Tracheal epithelial cell (primary cell): ENCODE results near the gene STYX. TPM values are rescaled to one million over a fixed set of nuclear protein-coding genes. Genes with fewer than 3 reads are reported as not detected.

Experiments
- total RNA-seq: library from RNA; depleted of rRNA; stranded (reverse); fragments of >200 nt; gene quantifications from 2 replicates; pipeline ENCODE4 v1.2.1, GENCODE V29; 2014

The STYX gene, protein sequence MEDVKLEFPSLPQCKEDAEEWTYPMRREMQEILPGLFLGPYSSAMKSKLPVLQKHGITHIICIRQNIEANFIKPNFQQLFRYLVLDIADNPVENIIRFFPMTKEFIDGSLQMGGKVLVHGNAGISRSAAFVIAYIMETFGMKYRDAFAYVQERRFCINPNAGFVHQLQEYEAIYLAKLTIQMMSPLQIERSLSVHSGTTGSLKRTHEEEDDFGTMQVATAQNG
- total RNA-seq = 14.9 and 15.1 TPM in 2 replicates

DNA sequence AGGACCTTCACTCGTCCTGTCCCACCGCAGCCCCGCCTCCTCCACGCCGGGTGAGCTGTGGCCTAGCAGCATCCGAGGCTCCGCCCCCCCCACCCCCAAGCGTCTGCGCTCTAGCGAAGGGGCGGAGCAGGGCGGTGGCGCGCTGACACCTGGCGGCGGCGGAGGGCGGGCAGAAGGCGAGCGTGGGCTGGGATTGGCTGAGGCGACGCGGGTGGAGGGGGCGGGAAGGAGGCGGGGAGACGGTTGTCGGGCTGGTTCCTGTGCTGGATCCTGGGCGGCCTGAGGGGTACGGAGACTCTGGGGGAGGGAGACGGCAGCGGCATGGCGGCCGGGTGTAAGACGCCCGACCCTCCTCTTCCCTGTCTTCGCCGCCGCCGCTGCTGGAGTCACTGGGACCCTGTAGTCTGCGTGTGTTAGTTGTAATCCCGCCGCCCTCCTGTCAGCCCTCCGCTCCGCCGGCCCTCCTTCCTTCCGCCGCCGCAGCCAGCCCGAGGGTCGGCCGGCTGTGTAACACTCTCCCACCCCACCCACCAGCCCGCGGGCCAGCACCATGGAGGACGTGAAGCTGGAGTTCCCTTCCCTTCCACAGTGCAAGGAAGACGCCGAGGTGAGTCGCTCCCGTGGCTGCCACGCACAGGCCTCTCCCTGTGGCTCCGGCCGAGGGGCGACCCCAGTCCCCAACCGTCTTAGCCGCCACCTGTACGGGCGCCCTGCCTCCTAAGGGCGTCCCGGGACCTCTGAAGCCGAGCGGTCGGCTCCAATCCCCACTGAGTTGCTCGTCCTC is at the start of gene STYX:
STYX (plus strand) TSS at position 242 of the 784 bp plus-strand sequence; CDS start at position 551, 309 bp downstream.

GRCh38 chr14:52695481-52696091 is 34.4 kb upstream of the STYX start, which contains the start of gene ERO1A:
Gene ERO1A, minus strand, starts transcription at chr14:52695558. Its CDS starts 77 bp downstream, at chr14:52695481.

GRCh38 chr14:52706724-52707706 is 23.0 kb upstream of the STYX start, which contains the start of gene PSMC6:
Gene PSMC6, plus strand, starts transcription at chr14:52707200. Its CDS starts 20 bp downstream, at chr14:52707220.

DNA sequence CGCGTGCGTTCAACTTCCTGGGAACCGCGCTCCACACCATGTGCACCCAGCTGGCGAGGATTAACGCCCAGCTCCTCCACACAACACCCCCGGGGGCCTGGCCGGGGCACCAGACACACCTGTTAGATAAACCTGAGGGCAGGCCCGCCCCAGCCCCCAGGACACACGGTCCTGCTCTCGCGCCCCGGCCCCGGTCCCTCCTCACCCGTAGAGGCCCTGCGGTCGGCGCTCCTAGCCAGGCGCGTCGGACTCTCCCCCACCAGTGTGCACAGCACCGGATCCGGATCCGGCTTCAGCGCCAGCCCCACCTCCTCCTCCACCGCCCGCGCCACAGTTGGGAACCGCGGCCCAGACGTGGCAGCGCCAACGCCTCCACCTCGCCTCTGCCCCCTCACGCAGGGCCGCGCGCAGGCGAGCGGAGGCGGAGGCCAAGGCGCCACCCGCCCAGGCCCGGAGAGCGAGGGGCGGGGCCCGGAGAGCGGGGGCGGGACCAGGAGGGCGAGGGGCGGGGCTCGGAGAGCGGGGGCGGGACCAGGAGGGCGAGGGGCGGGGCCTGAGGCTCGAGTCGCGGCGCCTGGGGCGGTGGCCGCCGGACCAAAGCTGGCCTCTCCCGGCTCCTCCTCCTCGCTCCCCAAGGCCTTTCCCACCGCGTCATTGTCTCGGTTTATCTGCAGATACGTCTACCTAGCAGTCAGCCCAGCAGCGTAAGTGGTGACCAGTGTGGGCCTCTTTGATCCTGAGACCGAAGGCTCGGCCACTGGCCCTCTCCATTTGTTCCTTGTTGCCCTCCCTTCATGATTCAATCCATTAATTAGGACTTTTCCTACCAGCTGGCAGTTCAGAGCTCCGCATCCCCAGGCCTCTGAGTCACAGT is 61.5 kb downstream of the STYX start, which contains the start of gene GNPNAT1:
GNPNAT1 (minus strand) TSS at position 385 of the 874 bp plus-strand sequence. CDS start 6,957 bp downstream, outside the sequence.

Other genes with a start within 250 kb of the STYX start
- gene TXNDC16, start 177.7 kb upstream of the STYX start, total RNA-seq = 1.7 and 2.3 TPM in 2 replicates
- under 0.01 TPM in 1 of 2 replicates, not detected in the other for gene GPR137C, start 177.3 kb upstream of the STYX start, total RNA-seq
- 258 and 454 TPM in 2 replicates for gene ERO1A, start 34.6 kb upstream of the STYX start, total RNA-seq
- gene PSMC6, start 23.0 kb upstream of the STYX start, total RNA-seq = 88.5 and 113 TPM in 2 replicates
- gene GNPNAT1, start 61.4 kb downstream of the STYX start, total RNA-seq = 34.2 and 58.2 TPM in 2 replicates
- gene FERMT2, start 220.9 kb downstream of the STYX start, total RNA-seq = 17.1 and 39.3 TPM in 2 replicates